SH-SY5Y (cell line): Measurements from ENCODE around the gene CHCHD1.

Experiments
- GATA2 ChIP-seq: IDR thresholded peaks from 2 replicates; pipeline ENCODE4 v1.6.1; 2011; ENCODE audit warnings: mild to moderate bottlenecking, low read depth, low read length
- GATA3 ChIP-seq: IDR thresholded peaks from 2 replicates; pipeline ENCODE4 v1.6.1; 2011; ENCODE audit warnings: low read depth, mild to moderate bottlenecking, low read length, moderate library complexity

DNA sequence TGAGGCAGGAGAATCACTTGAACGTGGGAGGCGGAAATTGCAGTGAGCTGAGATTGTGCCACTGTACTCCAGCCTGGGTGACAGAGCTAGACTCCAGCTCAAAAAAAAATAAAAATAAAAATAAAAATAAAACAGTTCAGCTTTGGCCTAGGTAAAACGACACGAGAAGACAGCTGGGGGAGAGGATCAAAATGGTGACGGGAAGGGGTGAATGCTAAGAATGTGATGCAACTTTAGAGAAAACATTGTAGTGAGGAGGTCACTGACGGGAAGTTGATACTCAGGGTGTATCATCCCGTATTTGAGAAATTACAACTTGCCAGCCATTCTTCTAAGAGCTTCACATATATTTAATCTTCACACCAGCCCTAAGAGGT lies 28.5 kb downstream of the CHCHD1 start:
- TF ChIP-seq GATA2, result no peak
- TF ChIP-seq GATA3, result no peak
